PC-3 (cell line): ENCODE measurements around the gene SERGEF.

Experiments
- EZH2 ChIP-seq: fragments of 300-600 bp; sonication (generic); IDR thresholded peaks from one replicate; pipeline ENCODE4 v1.6.1; 2017; ENCODE audit warnings: antibody characterized with exemption, mild to moderate bottlenecking, low read length; ENCODE audit not compliant: unreplicated experiment
- TF ChIP-seq, protein P1 (sequence below): fragments of 300-600 bp; sonication (generic); conservative IDR thresholded peaks from 2 replicates; pipeline ENCODE4 v1.5.1; 2017; ENCODE audit warnings: antibody characterized with exemption, low read depth, mild to moderate bottlenecking, low read length

DNA sequence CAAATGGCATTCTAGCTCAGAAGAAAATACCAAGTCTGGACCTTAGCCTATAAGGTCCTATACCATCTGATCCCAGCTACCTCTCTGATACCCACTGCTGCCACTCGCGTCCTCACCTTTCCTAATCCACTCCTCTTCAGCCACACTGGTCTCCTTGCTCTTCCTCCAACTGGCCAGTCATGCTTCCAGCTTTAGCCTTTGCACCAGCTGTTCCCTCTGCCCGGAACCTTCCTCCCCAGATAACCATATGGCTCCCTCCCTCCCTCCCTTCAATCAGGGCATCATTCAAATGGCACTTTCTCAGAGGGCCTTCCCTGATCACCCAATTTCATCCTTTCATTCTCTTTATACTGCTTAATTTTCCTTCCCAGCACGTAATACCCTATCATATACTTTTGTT, 210.4 kb downstream of the SERGEF start:
- TF ChIP-seq, protein P1, sequence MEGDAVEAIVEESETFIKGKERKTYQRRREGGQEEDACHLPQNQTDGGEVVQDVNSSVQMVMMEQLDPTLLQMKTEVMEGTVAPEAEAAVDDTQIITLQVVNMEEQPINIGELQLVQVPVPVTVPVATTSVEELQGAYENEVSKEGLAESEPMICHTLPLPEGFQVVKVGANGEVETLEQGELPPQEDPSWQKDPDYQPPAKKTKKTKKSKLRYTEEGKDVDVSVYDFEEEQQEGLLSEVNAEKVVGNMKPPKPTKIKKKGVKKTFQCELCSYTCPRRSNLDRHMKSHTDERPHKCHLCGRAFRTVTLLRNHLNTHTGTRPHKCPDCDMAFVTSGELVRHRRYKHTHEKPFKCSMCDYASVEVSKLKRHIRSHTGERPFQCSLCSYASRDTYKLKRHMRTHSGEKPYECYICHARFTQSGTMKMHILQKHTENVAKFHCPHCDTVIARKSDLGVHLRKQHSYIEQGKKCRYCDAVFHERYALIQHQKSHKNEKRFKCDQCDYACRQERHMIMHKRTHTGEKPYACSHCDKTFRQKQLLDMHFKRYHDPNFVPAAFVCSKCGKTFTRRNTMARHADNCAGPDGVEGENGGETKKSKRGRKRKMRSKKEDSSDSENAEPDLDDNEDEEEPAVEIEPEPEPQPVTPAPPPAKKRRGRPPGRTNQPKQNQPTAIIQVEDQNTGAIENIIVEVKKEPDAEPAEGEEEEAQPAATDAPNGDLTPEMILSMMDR: no peak
- no peak for TF ChIP-seq EZH2
